ENCODE data around the gene TRIM65. TPM values are rescaled to one million over a fixed set of nuclear protein-coding genes. Genes with fewer than 3 reads are reported as not detected.
A peak's percentile ranks its signal among the peaks of the same experiment; 100 is the strongest.

The TRIM65 gene
- total and polyA plus RNA-seq, 2 of the 13 experiments (the other 11 are each of a cell fraction or from before 2014, with no cell fraction given): 10.3 to 22.4 TPM

DNA sequence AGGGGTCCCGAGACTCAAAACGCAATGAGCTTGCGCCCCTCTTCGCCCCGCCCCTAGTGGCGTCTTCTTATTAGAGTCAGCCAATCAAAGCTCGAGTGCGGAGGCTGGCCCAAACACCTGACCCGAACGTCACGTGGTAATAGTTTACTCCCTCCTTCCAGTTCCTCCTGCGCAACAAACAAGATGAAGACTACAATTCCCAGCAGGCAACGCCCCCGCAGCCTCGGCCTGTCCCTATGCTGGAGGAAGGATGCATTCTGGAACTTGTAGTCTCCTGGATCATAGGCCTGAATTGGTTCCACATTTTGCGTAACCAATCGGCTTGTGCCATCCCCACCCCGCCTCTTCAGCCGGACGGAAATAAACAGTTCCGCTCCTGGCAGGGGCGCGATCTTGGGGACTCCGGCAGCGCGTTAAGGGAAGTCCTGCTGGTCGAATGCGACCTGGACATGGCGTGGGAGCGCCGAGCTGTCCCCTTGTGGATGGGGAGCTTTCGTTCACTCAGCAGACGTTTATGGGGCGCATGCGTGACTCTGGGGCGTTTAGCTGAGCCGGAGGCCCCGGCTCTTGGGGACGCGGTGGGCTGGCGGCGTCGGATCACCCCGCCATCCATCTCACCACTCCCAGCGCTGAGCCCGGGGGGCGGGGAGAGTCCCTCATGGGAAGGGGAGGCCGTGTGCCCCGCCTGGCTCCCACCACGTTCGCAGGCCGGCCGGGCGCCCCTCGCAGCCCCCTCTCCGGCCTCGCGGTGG, 41.3 kb downstream of the TRIM65 start, which contains the start of gene WBP2 (continued):
- no peak; the same call in 1 of the 2 replicates for TF ChIP-seq EHMT2 (IDR thresholded peaks at IDR 0.05; ENCODE audit: borderline replicate concordance, low read depth, low read length)
- TF ChIP-seq, protein P1, sequence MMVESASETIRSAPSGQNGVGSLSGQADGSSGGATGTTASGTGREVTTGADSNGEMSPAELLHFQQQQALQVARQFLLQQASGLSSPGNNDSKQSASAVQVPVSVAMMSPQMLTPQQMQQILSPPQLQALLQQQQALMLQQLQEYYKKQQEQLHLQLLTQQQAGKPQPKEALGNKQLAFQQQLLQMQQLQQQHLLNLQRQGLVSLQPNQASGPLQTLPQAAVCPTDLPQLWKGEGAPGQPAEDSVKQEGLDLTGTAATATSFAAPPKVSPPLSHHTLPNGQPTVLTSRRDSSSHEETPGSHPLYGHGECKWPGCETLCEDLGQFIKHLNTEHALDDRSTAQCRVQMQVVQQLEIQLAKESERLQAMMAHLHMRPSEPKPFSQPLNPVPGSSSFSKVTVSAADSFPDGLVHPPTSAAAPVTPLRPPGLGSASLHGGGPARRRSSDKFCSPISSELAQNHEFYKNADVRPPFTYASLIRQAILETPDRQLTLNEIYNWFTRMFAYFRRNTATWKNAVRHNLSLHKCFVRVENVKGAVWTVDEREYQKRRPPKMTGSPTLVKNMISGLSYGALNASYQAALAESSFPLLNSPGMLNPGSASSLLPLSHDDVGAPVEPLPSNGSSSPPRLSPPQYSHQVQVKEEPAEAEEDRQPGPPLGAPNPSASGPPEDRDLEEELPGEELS (CRISPR knock-in tag; IDR thresholded peaks at IDR 0.05): peak; percentile 81
- TF ChIP-seq, protein P2, sequence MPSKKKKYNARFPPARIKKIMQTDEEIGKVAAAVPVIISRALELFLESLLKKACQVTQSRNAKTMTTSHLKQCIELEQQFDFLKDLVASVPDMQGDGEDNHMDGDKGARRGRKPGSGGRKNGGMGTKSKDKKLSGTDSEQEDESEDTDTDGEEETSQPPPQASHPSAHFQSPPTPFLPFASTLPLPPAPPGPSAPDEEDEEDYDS (CRISPR knock-in tag; IDR thresholded peaks at IDR 0.05): peak; percentile 100
- TF ChIP-seq PTBP1 (IDR thresholded peaks at IDR 0.05; ENCODE audit: low read depth, low read length, poor library complexity, severe bottlenecking): no peak
- TF ChIP-seq SOX6 (IDR thresholded peaks at IDR 0.05): no peak
- TF ChIP-seq SOX6 (CRISPR knock-in tag; IDR thresholded peaks at IDR 0.05): peak; percentile 63
- TF ChIP-seq, protein P3, sequence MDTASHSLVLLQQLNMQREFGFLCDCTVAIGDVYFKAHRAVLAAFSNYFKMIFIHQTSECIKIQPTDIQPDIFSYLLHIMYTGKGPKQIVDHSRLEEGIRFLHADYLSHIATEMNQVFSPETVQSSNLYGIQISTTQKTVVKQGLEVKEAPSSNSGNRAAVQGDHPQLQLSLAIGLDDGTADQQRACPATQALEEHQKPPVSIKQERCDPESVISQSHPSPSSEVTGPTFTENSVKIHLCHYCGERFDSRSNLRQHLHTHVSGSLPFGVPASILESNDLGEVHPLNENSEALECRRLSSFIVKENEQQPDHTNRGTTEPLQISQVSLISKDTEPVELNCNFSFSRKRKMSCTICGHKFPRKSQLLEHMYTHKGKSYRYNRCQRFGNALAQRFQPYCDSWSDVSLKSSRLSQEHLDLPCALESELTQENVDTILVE (CRISPR knock-in tag; IDR thresholded peaks at IDR 0.05): peak; percentile 91
- TF ChIP-seq KLF16 (CRISPR knock-in tag; IDR thresholded peaks at IDR 0.05): peak in 1 of 2 experiments; percentile 90; a peak in 2 of 4 replicates
- TF ChIP-seq TBP (CRISPR knock-in tag; IDR thresholded peaks at IDR 0.05): peak; percentile 97
- peak; percentile 92 for TF ChIP-seq NFKBIZ (CRISPR knock-in tag; IDR thresholded peaks at IDR 0.05)
- no peak for TF ChIP-seq MAFK (conservative IDR thresholded peaks at IDR 0.05 in 1 of 2, IDR thresholded peaks at IDR 0.05 in 1 of 2; ENCODE audit: low read length in 2 of 2)
- TF ChIP-seq ELF1 (CRISPR knock-in tag; IDR thresholded peaks at IDR 0.05): peak; percentile 91
- peak; percentile 85; the same call in 1 of the 2 replicates for TF ChIP-seq MED13 (CRISPR knock-in tag; IDR thresholded peaks at IDR 0.05)
- TF ChIP-seq, protein P4, sequence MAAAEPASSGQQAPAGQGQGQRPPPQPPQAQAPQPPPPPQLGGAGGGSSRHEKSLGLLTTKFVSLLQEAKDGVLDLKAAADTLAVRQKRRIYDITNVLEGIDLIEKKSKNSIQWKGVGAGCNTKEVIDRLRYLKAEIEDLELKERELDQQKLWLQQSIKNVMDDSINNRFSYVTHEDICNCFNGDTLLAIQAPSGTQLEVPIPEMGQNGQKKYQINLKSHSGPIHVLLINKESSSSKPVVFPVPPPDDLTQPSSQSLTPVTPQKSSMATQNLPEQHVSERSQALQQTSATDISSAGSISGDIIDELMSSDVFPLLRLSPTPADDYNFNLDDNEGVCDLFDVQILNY (CRISPR knock-in tag; conservative IDR thresholded peaks at IDR 0.05): no peak; the same call in 1 of the 2 replicates
- TF ChIP-seq, protein P5, sequence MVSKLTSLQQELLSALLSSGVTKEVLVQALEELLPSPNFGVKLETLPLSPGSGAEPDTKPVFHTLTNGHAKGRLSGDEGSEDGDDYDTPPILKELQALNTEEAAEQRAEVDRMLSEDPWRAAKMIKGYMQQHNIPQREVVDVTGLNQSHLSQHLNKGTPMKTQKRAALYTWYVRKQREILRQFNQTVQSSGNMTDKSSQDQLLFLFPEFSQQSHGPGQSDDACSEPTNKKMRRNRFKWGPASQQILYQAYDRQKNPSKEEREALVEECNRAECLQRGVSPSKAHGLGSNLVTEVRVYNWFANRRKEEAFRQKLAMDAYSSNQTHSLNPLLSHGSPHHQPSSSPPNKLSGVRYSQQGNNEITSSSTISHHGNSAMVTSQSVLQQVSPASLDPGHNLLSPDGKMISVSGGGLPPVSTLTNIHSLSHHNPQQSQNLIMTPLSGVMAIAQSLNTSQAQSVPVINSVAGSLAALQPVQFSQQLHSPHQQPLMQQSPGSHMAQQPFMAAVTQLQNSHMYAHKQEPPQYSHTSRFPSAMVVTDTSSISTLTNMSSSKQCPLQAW (CRISPR knock-in tag; IDR thresholded peaks at IDR 0.05): peak; percentile 99
- peak; percentile 2; the same call in 1 of the 2 replicates for TF ChIP-seq RFX3 (CRISPR knock-in tag; IDR thresholded peaks at IDR 0.05)
- peak; percentile 22; the same call in 1 of the 2 replicates for TF ChIP-seq ZNF431 (CRISPR knock-in tag; IDR thresholded peaks at IDR 0.05; ENCODE audit: borderline replicate concordance, low read depth)
- TF ChIP-seq, protein P6, sequence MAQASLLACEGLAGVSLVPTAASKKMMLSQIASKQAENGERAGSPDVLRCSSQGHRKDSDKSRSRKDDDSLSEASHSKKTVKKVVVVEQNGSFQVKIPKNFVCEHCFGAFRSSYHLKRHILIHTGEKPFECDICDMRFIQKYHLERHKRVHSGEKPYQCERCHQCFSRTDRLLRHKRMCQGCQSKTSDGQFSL (CRISPR knock-in tag; IDR thresholded peaks at IDR 0.05): peak; percentile 84; the same call in 1 of the 2 replicates
- TF ChIP-seq, protein P7, sequence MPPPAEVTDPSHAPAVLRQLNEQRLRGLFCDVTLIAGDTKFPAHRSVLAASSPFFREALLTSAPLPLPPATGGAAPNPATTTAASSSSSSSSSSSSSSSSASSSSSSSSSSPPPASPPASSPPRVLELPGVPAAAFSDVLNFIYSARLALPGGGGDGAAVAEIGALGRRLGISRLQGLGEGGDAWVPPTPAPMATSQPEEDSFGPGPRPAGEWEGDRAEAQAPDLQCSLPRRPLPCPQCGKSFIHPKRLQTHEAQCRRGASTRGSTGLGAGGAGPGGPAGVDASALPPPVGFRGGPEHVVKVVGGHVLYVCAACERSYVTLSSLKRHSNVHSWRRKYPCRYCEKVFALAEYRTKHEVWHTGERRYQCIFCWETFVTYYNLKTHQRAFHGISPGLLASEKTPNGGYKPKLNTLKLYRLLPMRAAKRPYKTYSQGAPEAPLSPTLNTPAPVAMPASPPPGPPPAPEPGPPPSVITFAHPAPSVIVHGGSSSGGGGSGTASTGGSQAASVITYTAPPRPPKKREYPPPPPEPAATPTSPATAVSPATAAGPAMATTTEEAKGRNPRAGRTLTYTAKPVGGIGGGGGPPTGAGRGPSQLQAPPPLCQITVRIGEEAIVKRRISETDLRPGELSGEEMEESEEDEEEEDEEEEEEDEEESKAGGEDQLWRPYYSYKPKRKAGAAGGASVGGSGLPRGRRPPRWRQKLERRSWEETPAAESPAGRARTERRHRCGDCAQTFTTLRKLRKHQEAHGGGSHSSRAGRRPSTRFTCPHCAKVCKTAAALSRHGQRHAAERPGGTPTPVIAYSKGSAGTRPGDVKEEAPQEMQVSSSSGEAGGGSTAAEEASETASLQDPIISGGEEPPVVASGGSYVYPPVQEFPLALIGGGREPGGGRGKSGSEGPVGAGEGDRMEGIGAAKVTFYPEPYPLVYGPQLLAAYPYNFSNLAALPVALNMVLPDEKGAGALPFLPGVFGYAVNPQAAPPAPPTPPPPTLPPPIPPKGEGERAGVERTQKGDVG (CRISPR knock-in tag; IDR thresholded peaks at IDR 0.05; ENCODE audit: borderline replicate concordance): peak; percentile 95

Data from HepG2 (cell line).